DOHH2 (cell line): ENCODE data around the gene PTX4.

Experiments used
- H3F3A ChIP-seq: fragments of 200-600 bp; sonication (generic), shearing (Covaris generic); 2 replicates; pipeline ENCODE4 v1.6.0; 2016; ENCODE audit warnings: antibody characterized with exemption, mild to moderate bottlenecking; ENCODE audit not compliant: control insufficient read depth, insufficient read depth
- H3K27ac ChIP-seq: fragments of 200-600 bp; sonication (generic); 2 replicates; pipeline ENCODE4 v1.5.1; 2014; ENCODE audit warnings: low read depth, mild to moderate bottlenecking, low read length, moderate library complexity
- H3K27me3 ChIP-seq: fragments of 200-600 bp; sonication (generic); 2 replicates; pipeline ENCODE4 v1.6.1; 2014; ENCODE audit warnings: mild to moderate bottlenecking, low read length, mixed read lengths; ENCODE audit not compliant: control insufficient read depth
- H3K36me3 ChIP-seq: fragments of 200-600 bp; sonication (generic); 2 replicates; pipeline ENCODE4 v1.6.1; 2014; ENCODE audit warnings: mild to moderate bottlenecking, low read length, moderate library complexity, mixed read lengths; ENCODE audit not compliant: control insufficient read depth
- H3K4me1 ChIP-seq: fragments of 200-600 bp; sonication (generic); 2 replicates; pipeline ENCODE4 v1.6.1; 2014; ENCODE audit warnings: mild to moderate bottlenecking, low read length, mixed read lengths; ENCODE audit not compliant: control insufficient read depth
- H3K4me2 ChIP-seq: fragments of 200-600 bp; sonication (generic); 2 replicates; pipeline ENCODE4 v1.6.0; 2014; ENCODE audit warnings: mild to moderate bottlenecking, low read length, moderate library complexity
- H3K4me3 ChIP-seq: fragments of 200-600 bp; sonication (generic); 2 replicates; pipeline ENCODE4 v1.5.1; 2014; ENCODE audit warnings: mild to moderate bottlenecking, low read length, mixed read lengths
- H3K79me2 ChIP-seq: fragments of 200-600 bp; sonication (generic); 2 replicates; pipeline ENCODE4 v1.6.1; 2014; ENCODE audit warnings: mild to moderate bottlenecking, low read length, mixed read lengths; ENCODE audit not compliant: control insufficient read depth
- H3K9me2 ChIP-seq: fragments of 200-600 bp; sonication (generic); replicated peaks from 2 replicates; pipeline ENCODE4 v1.6.1; 2014; ENCODE audit warnings: mild to moderate bottlenecking, low read length, mixed read lengths; ENCODE audit not compliant: control insufficient read depth
- H3K9me3 ChIP-seq: fragments of 200-600 bp; sonication (generic); 2 replicates; pipeline ENCODE4 v1.6.1; 2014; ENCODE audit warnings: antibody characterized with exemption, low read length, mixed read lengths; ENCODE audit not compliant: control insufficient read depth, insufficient read depth
- H4K20me1 ChIP-seq: fragments of 200-600 bp; sonication (generic); 2 replicates; pipeline ENCODE4 v1.6.0; 2014; ENCODE audit warnings: low read depth, mild to moderate bottlenecking, antibody characterized with exemption, low read length, moderate library complexity; ENCODE audit not compliant: control insufficient read depth, insufficient read depth
- EZH2phosphoT487 ChIP-seq: fragments of 200-600 bp; sonication (generic); IDR thresholded peaks from 2 replicates; pipeline ENCODE4 v1.6.1; 2017; ENCODE audit warnings: borderline replicate concordance, mild to moderate bottlenecking, antibody characterized with exemption, low read length, moderate library complexity, mixed read lengths
- TF ChIP-seq, protein P1 (sequence below): fragments of 200-600 bp; sonication (generic); IDR thresholded peaks from one replicate; pipeline ENCODE4 v1.5.1; 2014; ENCODE audit warnings: antibody characterized with exemption, mild to moderate bottlenecking, low read depth, low read length; ENCODE audit not compliant: poor library complexity, severe bottlenecking

Gene PTX4

DNA sequence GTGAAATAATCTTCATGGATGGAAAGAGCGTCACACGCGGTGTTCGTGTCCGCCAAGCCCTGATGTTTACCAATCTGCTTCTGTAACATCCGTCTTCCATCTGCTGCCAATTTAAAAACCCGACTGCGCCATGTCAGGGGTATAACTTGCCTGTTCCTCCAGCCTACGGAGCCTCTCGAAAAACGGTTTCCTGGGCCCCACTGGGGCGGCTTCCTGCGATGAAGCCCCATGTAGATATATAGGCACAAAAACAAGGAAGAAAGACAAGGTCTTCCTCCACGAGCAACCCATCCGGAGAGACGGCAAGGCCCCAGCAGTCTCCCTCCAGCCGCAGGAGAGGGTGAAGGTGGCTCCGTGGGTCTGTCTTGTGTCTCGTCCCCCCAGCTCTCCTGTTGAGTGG lies at the start of gene PTX4:
TSS of gene PTX4 (minus strand) at position 326 of the 400 bp plus-strand sequence. CDS start at position 291, 35 bp downstream.
- Histone ChIP-seq H3K27ac (no peak within 1 kb of the TSS), H3K36me3 (no peaks in the 10 kb centered on the region; the same call in 1 of the 2 replicates), H3K4me3 (no peak within 1 kb of the TSS), H3K27me3 (peaks cover 9% of the 10 kb centered on the region), H3F3A (no peaks in the 10 kb centered on the region), H4K20me1 (no peaks in the 10 kb centered on the region), H3K79me2 (peaks cover 9% of the 10 kb centered on the region), H3K4me1 (peaks cover 10% of the 10 kb centered on the region), H3K4me2 (no peak within 1 kb of the TSS), H3K9me2 (no peaks in the 10 kb centered on the region), H3K9me3 (no peaks in the 10 kb centered on the region)
- TF ChIP-seq, protein P1, sequence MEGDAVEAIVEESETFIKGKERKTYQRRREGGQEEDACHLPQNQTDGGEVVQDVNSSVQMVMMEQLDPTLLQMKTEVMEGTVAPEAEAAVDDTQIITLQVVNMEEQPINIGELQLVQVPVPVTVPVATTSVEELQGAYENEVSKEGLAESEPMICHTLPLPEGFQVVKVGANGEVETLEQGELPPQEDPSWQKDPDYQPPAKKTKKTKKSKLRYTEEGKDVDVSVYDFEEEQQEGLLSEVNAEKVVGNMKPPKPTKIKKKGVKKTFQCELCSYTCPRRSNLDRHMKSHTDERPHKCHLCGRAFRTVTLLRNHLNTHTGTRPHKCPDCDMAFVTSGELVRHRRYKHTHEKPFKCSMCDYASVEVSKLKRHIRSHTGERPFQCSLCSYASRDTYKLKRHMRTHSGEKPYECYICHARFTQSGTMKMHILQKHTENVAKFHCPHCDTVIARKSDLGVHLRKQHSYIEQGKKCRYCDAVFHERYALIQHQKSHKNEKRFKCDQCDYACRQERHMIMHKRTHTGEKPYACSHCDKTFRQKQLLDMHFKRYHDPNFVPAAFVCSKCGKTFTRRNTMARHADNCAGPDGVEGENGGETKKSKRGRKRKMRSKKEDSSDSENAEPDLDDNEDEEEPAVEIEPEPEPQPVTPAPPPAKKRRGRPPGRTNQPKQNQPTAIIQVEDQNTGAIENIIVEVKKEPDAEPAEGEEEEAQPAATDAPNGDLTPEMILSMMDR, result no peak
- no peak for TF ChIP-seq EZH2phosphoT487

GRCh38 chr16:1537763-1538289 lies 49.1 kb upstream of the PTX4 start:
- Histone ChIP-seq H3K4me3 (no peak overlapping the region), H4K20me1 (no peaks in the 10 kb centered on the region), H3F3A (no peaks in the 10 kb centered on the region), H3K36me3 (no peaks in the 10 kb centered on the region), H3K27me3 (no peaks in the 10 kb centered on the region), H3K9me2 (no peaks in the 10 kb centered on the region), H3K4me2 (no peak overlapping the region), H3K4me1 (peaks cover 4% of the 10 kb centered on the region; the same call in 1 of the 2 replicates), H3K9me3 (no peaks in the 10 kb centered on the region), H3K79me2 (no peaks in the 10 kb centered on the region), H3K27ac (no peak overlapping the region)
- TF ChIP-seq, protein P1, result no peak
- TF ChIP-seq EZH2phosphoT487, result no peak

- TF ChIP-seq, protein P1, result no peak
- TF ChIP-seq EZH2phosphoT487, result no peak
- Histone ChIP-seq H4K20me1 (no peaks in the 10 kb centered on the region), H3K36me3 (no peaks in the 10 kb centered on the region), H3K4me2 (no peak overlapping the region), H3K4me1 (peaks cover 4% of the 10 kb centered on the region; the same call in 1 of the 2 replicates), H3K4me3 (no peak overlapping the region), H3K9me2 (no peaks in the 10 kb centered on the region), H3F3A (no peaks in the 10 kb centered on the region), H3K27ac (no peak overlapping the region), H3K27me3 (no peaks in the 10 kb centered on the region), H3K79me2 (no peaks in the 10 kb centered on the region), H3K9me3 (no peaks in the 10 kb centered on the region)
Observed at GRCh38 chr16:1537138-1537577, 48.4 kb upstream of the PTX4 start.
